Measurements from ENCODE around the gene ECI2.
"Not testable (repeated sequence)": the region's sequence is repeated elsewhere in the genome, so short reads cannot be mapped to it uniquely, and the experiment has no call there.

Gene ECI2

GRCh38 chr6:4101298-4101697, 34.1 kb downstream of the ECI2 start:
- DNase-seq (ENCODE audit: low read depth): no peak

- DNase-seq (ENCODE audit: low read depth): no peak
Observed at GRCh38 chr6:4100655-4101054, 34.7 kb downstream of the ECI2 start.

- no peak for DNase-seq (ENCODE audit: low read depth)
Observed at GRCh38 chr6:4093288-4093687, 42.1 kb downstream of the ECI2 start.

- no peak for DNase-seq (ENCODE audit: low read depth)
Observed at GRCh38 chr6:4091941-4092340, 43.4 kb downstream of the ECI2 start.

- DNase-seq (ENCODE audit: low read depth): not testable (repeated sequence)
Observed at GRCh38 chr6:4090043-4090442, 45.3 kb downstream of the ECI2 start.

GRCh38 chr6:4088704-4089103, 46.7 kb downstream of the ECI2 start:
- no peak for DNase-seq (ENCODE audit: low read depth)

GRCh38 chr6:4085332-4085700, 50.1 kb downstream of the ECI2 start:
- peak; percentile 26 for DNase-seq (ENCODE audit: low read depth)

- DNase-seq (ENCODE audit: low read depth): no peak
Observed at GRCh38 chr6:4084444-4085331, 50.7 kb downstream of the ECI2 start.

GRCh38 chr6:4078691-4079471, 56.5 kb downstream of the ECI2 start, which contains the start of gene FAM217A:
Gene FAM217A, minus strand, starts transcription at chr6:4079137. Its CDS starts 1,723 bp downstream, at chr6:4077414.
- DNase-seq (ENCODE audit: low read depth): no peak

- DNase-seq (ENCODE audit: low read depth): no peak
Observed at GRCh38 chr6:4074478-4075235, 60.7 kb downstream of the ECI2 start.

- no peak for DNase-seq (ENCODE audit: low read depth)
Observed at GRCh38 chr6:4071330-4071729, 64.0 kb downstream of the ECI2 start.

GRCh38 chr6:4069199-4069598, 66.2 kb downstream of the ECI2 start:
- no peak for DNase-seq (ENCODE audit: low read depth)

GRCh38 chr6:4067673-4068072, 67.7 kb downstream of the ECI2 start:
- no peak for DNase-seq (ENCODE audit: low read depth)

GRCh38 chr6:4066029-4066755, 69.2 kb downstream of the ECI2 start:
- no peak for DNase-seq (ENCODE audit: low read depth)

Data from stromal cell of bone marrow (primary cell).